Astrocyte (in vitro differentiated cells and primary cell): ENCODE results near the gene KLHL9. TPM values are rescaled to one million over a fixed set of nuclear protein-coding genes. Genes with fewer than 3 reads are reported as not detected.
A peak's percentile ranks its signal among the peaks of the same experiment; 100 is the strongest.

ENCODE experiments used
- DNase-seq: peaks from one replicate; pipeline ENCODE4 v3.0.0-alpha.2; 2010; ENCODE audit warnings: low read depth
- FAIRE-seq: peaks from 2 replicates; lab custom pipeline; 2011; peaks lifted over from hg19 to GRCh38; lab: Jason Lieb, UNC
- H2AFZ ChIP-seq: 2 replicates; pipeline ENCODE4 v1.6.0; 2012; ENCODE audit warnings: low read depth, low read length, inconsistent platforms
- H3K27ac ChIP-seq: 2 replicates; pipeline ENCODE4 v1.5.1; 2011; ENCODE audit warnings: low read depth, low read length, inconsistent platforms
- H3K27me3 ChIP-seq: 2 replicates; pipeline ENCODE4 v1.6.0; 2011; ENCODE audit warnings: low read length, inconsistent platforms; ENCODE audit not compliant: insufficient read depth
- H3K36me3 ChIP-seq: 2 replicates; pipeline ENCODE4 v1.5.1; 2011; ENCODE audit warnings: low read length, inconsistent platforms; ENCODE audit not compliant: insufficient read depth
- H3K4me1 ChIP-seq: 2 replicates; pipeline ENCODE4 v1.5.1; 2011; ENCODE audit warnings: low read length, inconsistent platforms; ENCODE audit not compliant: insufficient read depth
- H3K4me2 ChIP-seq: 2 replicates; pipeline ENCODE4 v1.6.0; 2012; ENCODE audit warnings: low read length, inconsistent platforms
- H3K4me3 ChIP-seq: 2 replicates; pipeline ENCODE4 v1.5.1; 2011; ENCODE audit warnings: low read depth, mild to moderate bottlenecking, low read length, inconsistent platforms; ENCODE audit not compliant: insufficient read depth
- H3K79me2 ChIP-seq: 2 replicates; pipeline ENCODE4 v1.6.0; 2012; ENCODE audit warnings: mild to moderate bottlenecking, low read length, inconsistent platforms; ENCODE audit not compliant: insufficient read depth
- H3K9ac ChIP-seq: 2 replicates; pipeline ENCODE4 v1.6.0; 2012; ENCODE audit warnings: mild to moderate bottlenecking, low read length, inconsistent platforms
- H3K9me3 ChIP-seq: 2 replicates; pipeline ENCODE4 v1.5.1; 2012; ENCODE audit warnings: low read depth, mild to moderate bottlenecking, low read length, inconsistent platforms; ENCODE audit not compliant: insufficient read depth
- H4K20me1 ChIP-seq: 2 replicates; pipeline ENCODE4 v1.6.0; 2012; ENCODE audit warnings: low read length, inconsistent platforms; ENCODE audit not compliant: insufficient read depth
- H3K27ac Mint-ChIP-seq: one replicate; pipeline ENCODE4 v1.8.0; 2021; ENCODE audit warnings: mild to moderate bottlenecking, mixed read lengths; ENCODE audit not compliant: unreplicated experiment
- H3K27me3 Mint-ChIP-seq: one replicate; pipeline ENCODE4 v1.8.0; 2021; ENCODE audit warnings: low read depth, mixed read lengths; ENCODE audit not compliant: unreplicated experiment
- H3K36me3 Mint-ChIP-seq: one replicate; pipeline ENCODE4 v1.8.0; 2021; ENCODE audit warnings: low read depth, mixed read lengths; ENCODE audit not compliant: unreplicated experiment
- H3K4me1 Mint-ChIP-seq: one replicate; pipeline ENCODE4 v1.8.0; 2021; ENCODE audit warnings: low read depth, mixed read lengths; ENCODE audit not compliant: unreplicated experiment
- H3K4me3 Mint-ChIP-seq: one replicate; pipeline ENCODE4 v1.8.0; 2021; ENCODE audit warnings: mild to moderate bottlenecking, moderate library complexity, mixed read lengths; ENCODE audit not compliant: unreplicated experiment
- H3K9me3 Mint-ChIP-seq: one replicate; pipeline ENCODE4 v1.8.0; 2021; ENCODE audit warnings: mild to moderate bottlenecking, mixed read lengths; ENCODE audit not compliant: unreplicated experiment
- CTCF ChIP-seq: IDR thresholded peaks from 2 replicates; pipeline ENCODE4 v1.5.1; 2011; ENCODE audit warnings: low read depth, mild to moderate bottlenecking, inconsistent platforms, low read length, moderate library complexity; ENCODE audit not compliant: insufficient read depth
- EZH2 ChIP-seq: IDR thresholded peaks from 2 replicates; pipeline ENCODE4 v1.6.1; 2012; ENCODE audit warnings: mild to moderate bottlenecking, low read length, inconsistent platforms; ENCODE audit not compliant: insufficient read depth
- total RNA-seq: library from RNA; stranded (reverse); gene quantifications from 2 replicates; pipeline ENCODE4 v1.2.1, GENCODE V29; 2021

The KLHL9 gene
- total RNA-seq, 1 donor from 2014 or later, result 30.3 TPM

- FAIRE-seq (no peak), DNase-seq (no peak)
- peaks cover 5% of the 10 kb centered on the region for H3K36me3 ChIP-seq
- Mint-ChIP-seq H3K9me3 (no peaks in the 10 kb centered on the region), H3K4me3 (peak overlapping the region; percentile 92), H3K27ac (no peak overlapping the region), H3K4me1 (peaks cover 32% of the 10 kb centered on the region), H3K27me3 (no peaks in the 10 kb centered on the region), H3K36me3 (peaks cover 11% of the 10 kb centered on the region)
- peak overlapping the region; percentile 95 for H3K4me3 ChIP-seq
- no peak overlapping the region for H3K9ac ChIP-seq
- TF ChIP-seq EZH2 (no peak), CTCF (no peak)
- peak overlapping the region; percentile 92 for H3K4me2 ChIP-seq
- H4K20me1 ChIP-seq, result peaks cover 57% of the 10 kb centered on the region
- H3K4me1 ChIP-seq, result peaks cover 17% of the 10 kb centered on the region
- H2AFZ ChIP-seq, result no peak overlapping the region
- no peaks in the 10 kb centered on the region for H3K9me3 ChIP-seq
- H3K79me2 ChIP-seq, result peaks cover 70% of the 10 kb centered on the region
- no peak overlapping the region for H3K27ac ChIP-seq
- H3K27me3 ChIP-seq, result no peaks in the 10 kb centered on the region
Observed at GRCh38 chr9:21333226-21333625, 2.0 kb downstream of the KLHL9 start.

- Histone ChIP-seq H3K4me3 (peak overlapping the region; percentile 27), H3K36me3 (peaks cover 5% of the 10 kb centered on the region), H4K20me1 (peaks cover 71% of the 10 kb centered on the region), H3K27ac (no peak overlapping the region), H3K4me2 (peak overlapping the region; percentile 92), H3K79me2 (peaks cover 83% of the 10 kb centered on the region), H3K27me3 (no peaks in the 10 kb centered on the region), H3K4me1 (peaks cover 17% of the 10 kb centered on the region), H3K9me3 (no peaks in the 10 kb centered on the region), H3K9ac (no peak overlapping the region), H2AFZ (no peak overlapping the region)
- peaks cover 32% of the 10 kb centered on the region for H3K4me1 Mint-ChIP-seq
- H3K9me3 Mint-ChIP-seq, result no peaks in the 10 kb centered on the region
- FAIRE-seq (no peak), DNase-seq (no peak)
- peak overlapping the region; percentile 92 for H3K4me3 Mint-ChIP-seq
- no peak overlapping the region for H3K27ac Mint-ChIP-seq
- H3K27me3 Mint-ChIP-seq, result no peaks in the 10 kb centered on the region
- peaks cover 11% of the 10 kb centered on the region for H3K36me3 Mint-ChIP-seq
- TF ChIP-seq EZH2 (no peak), CTCF (no peak)
Observed at GRCh38 chr9:21331676-21332402, 3.4 kb downstream of the KLHL9 start.

- H3K27ac ChIP-seq, result no peak overlapping the region
Observed at GRCh38 chr9:21326526-21327139, 8.6 kb downstream of the KLHL9 start.

More at GRCh38 chr9:21326526-21327139, 8.6 kb downstream of the KLHL9 start:
- H3K27me3 Mint-ChIP-seq, result no peaks in the 10 kb centered on the region
- Histone ChIP-seq H3K4me2 (no peak overlapping the region), H3K79me2 (peaks cover 70% of the 10 kb centered on the region), H3K4me1 (no peaks in the 10 kb centered on the region), H3K27me3 (no peaks in the 10 kb centered on the region), H3K9ac (no peak overlapping the region), H3K4me3 (no peak overlapping the region), H3K36me3 (peaks cover 21% of the 10 kb centered on the region), H4K20me1 (peaks cover 71% of the 10 kb centered on the region), H2AFZ (no peak overlapping the region), H3K9me3 (no peaks in the 10 kb centered on the region)
- FAIRE-seq (no peak), DNase-seq (peak; percentile 25)
- H3K4me1 Mint-ChIP-seq, result peaks cover 10% of the 10 kb centered on the region
- no peak overlapping the region for H3K27ac Mint-ChIP-seq
- H3K4me3 Mint-ChIP-seq, result no peak overlapping the region
- TF ChIP-seq CTCF (peak; percentile 62), EZH2 (no peak)
- H3K9me3 Mint-ChIP-seq, result no peaks in the 10 kb centered on the region
- H3K36me3 Mint-ChIP-seq, result peaks cover 5% of the 10 kb centered on the region
